ENCODE results near the gene PTPN3.
"Not testable (repeated sequence)": the region's sequence is repeated elsewhere in the genome, so short reads cannot be mapped to it uniquely, and the experiment has no call there.

PTPN3 gene

GRCh38 chr9:109498195-109499092, at the start of gene PTPN3:
TSS of gene PTPN3 (minus strand) at chr9:109498307. CDS start at chr9:109463434, 34,873 bp downstream.
- DNase-seq (ENCODE audit: low read depth): no peak
- H3K4me3 ChIP-seq (ENCODE audit: low read depth, low read length): no peak within 1 kb of the TSS
- no peak for TF ChIP-seq CTCF (IDR thresholded peaks at IDR 0.05; ENCODE audit: insufficient read depth, low read depth, low read length, missing control alignments)

GRCh38 chr9:109544954-109545353, 46.8 kb upstream of the PTPN3 start:
- not testable (repeated sequence) for H3K4me3 ChIP-seq (ENCODE audit: low read depth, low read length); DNase-seq (ENCODE audit: low read depth)

GRCh38 chr9:109542922-109543321, 44.8 kb upstream of the PTPN3 start:
- DNase-seq (ENCODE audit: low read depth): no peak
- TF ChIP-seq CTCF (IDR thresholded peaks at IDR 0.05; ENCODE audit: insufficient read depth, low read depth, low read length, missing control alignments): no peak
- no peak overlapping the region for H3K4me3 ChIP-seq (ENCODE audit: low read depth, low read length)

GRCh38 chr9:109538346-109538745, 40.2 kb upstream of the PTPN3 start:
- no peak for DNase-seq (ENCODE audit: low read depth)
- no peak for TF ChIP-seq CTCF (IDR thresholded peaks at IDR 0.05; ENCODE audit: insufficient read depth, low read depth, low read length, missing control alignments)
- no peak overlapping the region for H3K4me3 ChIP-seq (ENCODE audit: low read depth, low read length)

GRCh38 chr9:109537288-109537687, 39.2 kb upstream of the PTPN3 start:
- DNase-seq (ENCODE audit: low read depth): no peak
- no peak for TF ChIP-seq CTCF (IDR thresholded peaks at IDR 0.05; ENCODE audit: insufficient read depth, low read depth, low read length, missing control alignments)
- H3K4me3 ChIP-seq (ENCODE audit: low read depth, low read length): no peak overlapping the region

GRCh38 chr9:109536859-109537258, 38.8 kb upstream of the PTPN3 start:
- H3K4me3 ChIP-seq (ENCODE audit: low read depth, low read length): no peak overlapping the region
- TF ChIP-seq CTCF (IDR thresholded peaks at IDR 0.05; ENCODE audit: insufficient read depth, low read depth, low read length, missing control alignments): no peak
- DNase-seq (ENCODE audit: low read depth): no peak

- no peak overlapping the region for H3K4me3 ChIP-seq (ENCODE audit: low read depth, low read length)
- DNase-seq (ENCODE audit: low read depth): no peak
- TF ChIP-seq CTCF (IDR thresholded peaks at IDR 0.05; ENCODE audit: insufficient read depth, low read depth, low read length, missing control alignments): no peak
Observed at GRCh38 chr9:109535365-109535764, 37.3 kb upstream of the PTPN3 start.
